Measurements from ENCODE around the gene ERBB4.
"Not testable (repeated sequence)": the region's sequence is repeated elsewhere in the genome, so short reads cannot be mapped to it uniquely, and the experiment has no call there.

ERBB4 gene

GRCh38 chr2:212289301-212289700, 249.3 kb downstream of the ERBB4 start:
- no peak for DNase-seq (ENCODE audit: low spot score)

- DNase-seq (ENCODE audit: low spot score) = no peak
These were observed 250.3 kb downstream of the ERBB4 start for GRCh38 chr2:212288308-212288707.

GRCh38 chr2:212284166-212284565, 254.4 kb downstream of the ERBB4 start:
- DNase-seq (ENCODE audit: low spot score) = no peak

GRCh38 chr2:212282671-212283261, 255.8 kb downstream of the ERBB4 start:
- DNase-seq (ENCODE audit: low spot score) = no peak

- DNase-seq (ENCODE audit: low spot score) = no peak
These were observed 261.8 kb downstream of the ERBB4 start for GRCh38 chr2:212276813-212277212.

GRCh38 chr2:212274215-212274614, 264.4 kb downstream of the ERBB4 start:
- DNase-seq (ENCODE audit: low spot score) = no peak

- no peak for DNase-seq (ENCODE audit: low spot score)
These were observed 267.0 kb downstream of the ERBB4 start for GRCh38 chr2:212271583-212271982.

- no peak for DNase-seq (ENCODE audit: low spot score)
These were observed 269.6 kb downstream of the ERBB4 start for GRCh38 chr2:212269005-212269404.

GRCh38 chr2:212266297-212266696, 272.3 kb downstream of the ERBB4 start:
- no peak for DNase-seq (ENCODE audit: low spot score)

GRCh38 chr2:212265777-212266176, 272.8 kb downstream of the ERBB4 start:
- DNase-seq (ENCODE audit: low spot score) = no peak

GRCh38 chr2:212264187-212264586, 274.4 kb downstream of the ERBB4 start:
- DNase-seq (ENCODE audit: low spot score) = no peak

- no peak for DNase-seq (ENCODE audit: low spot score)
These were observed 279.4 kb downstream of the ERBB4 start for GRCh38 chr2:212259226-212259625.

- no peak for DNase-seq (ENCODE audit: low spot score)
These were observed 284.3 kb downstream of the ERBB4 start for GRCh38 chr2:212254339-212254738.

GRCh38 chr2:212249451-212249850, 289.2 kb downstream of the ERBB4 start:
- no peak for DNase-seq (ENCODE audit: low spot score)

GRCh38 chr2:212245880-212246279, 292.7 kb downstream of the ERBB4 start:
- DNase-seq (ENCODE audit: low spot score) = no peak

GRCh38 chr2:212242724-212243123, 295.9 kb downstream of the ERBB4 start:
- no peak for DNase-seq (ENCODE audit: low spot score)

- not testable (repeated sequence) for DNase-seq (ENCODE audit: low spot score)
These were observed 300.4 kb downstream of the ERBB4 start for GRCh38 chr2:212238152-212238551.

GRCh38 chr2:212237350-212238095, 301.1 kb downstream of the ERBB4 start:
- DNase-seq (ENCODE audit: low spot score) = no peak

- DNase-seq (ENCODE audit: low spot score) = no peak
These were observed 309.8 kb downstream of the ERBB4 start for GRCh38 chr2:212228743-212229171.

GRCh38 chr2:212227755-212228154, 310.8 kb downstream of the ERBB4 start:
- DNase-seq (ENCODE audit: low spot score) = no peak

- DNase-seq (ENCODE audit: low spot score) = no peak
These were observed 312.5 kb downstream of the ERBB4 start for GRCh38 chr2:212226114-212226513.

- no peak for DNase-seq (ENCODE audit: low spot score)
These were observed 314.9 kb downstream of the ERBB4 start for GRCh38 chr2:212223696-212224095.

- DNase-seq (ENCODE audit: low spot score) = no peak
These were observed 325.4 kb downstream of the ERBB4 start for GRCh38 chr2:212213191-212213590.

- no peak for DNase-seq (ENCODE audit: low spot score)
These were observed 330.1 kb downstream of the ERBB4 start for GRCh38 chr2:212208467-212208866.

Measured in hematopoietic multipotent progenitor cell treated with erythropoietin and hydrocortisone succinate and interleukin-3 and kit ligand, for 17 days (in vitro differentiated cells).